Measurements from ENCODE around the gene NEIL1.

NEIL1 gene

GRCh38 chr15:75353604-75354003 is 6.8 kb downstream of the NEIL1 start:
- DNase-seq (ENCODE audit: low read depth): no peak
- H3K4me3 ChIP-seq (ENCODE audit: low read depth, low read length): no peak overlapping the region
- no peak for TF ChIP-seq CTCF (IDR thresholded peaks at IDR 0.05; ENCODE audit: control insufficient read depth, extremely low read depth, insufficient read depth)

- no peak for TF ChIP-seq CTCF (IDR thresholded peaks at IDR 0.05; ENCODE audit: control insufficient read depth, extremely low read depth, insufficient read depth)
- H3K4me3 ChIP-seq (ENCODE audit: low read depth, low read length): no peak overlapping the region
- no peak for DNase-seq (ENCODE audit: low read depth)
Measured at GRCh38 chr15:75354454-75354853, 7.6 kb downstream of the NEIL1 start.

GRCh38 chr15:75355369-75355768 is 8.5 kb downstream of the NEIL1 start:
- no peak overlapping the region for H3K4me3 ChIP-seq (ENCODE audit: low read depth, low read length)
- TF ChIP-seq CTCF (IDR thresholded peaks at IDR 0.05; ENCODE audit: control insufficient read depth, extremely low read depth, insufficient read depth): no peak
- DNase-seq (ENCODE audit: low read depth): no peak

- no peak for TF ChIP-seq CTCF (IDR thresholded peaks at IDR 0.05; ENCODE audit: control insufficient read depth, extremely low read depth, insufficient read depth)
- DNase-seq (ENCODE audit: low read depth): no peak
- H3K4me3 ChIP-seq (ENCODE audit: low read depth, low read length): no peak overlapping the region
Measured at GRCh38 chr15:75356006-75356405, 9.2 kb downstream of the NEIL1 start.

- no peak overlapping the region for H3K4me3 ChIP-seq (ENCODE audit: low read depth, low read length)
- no peak for TF ChIP-seq CTCF (IDR thresholded peaks at IDR 0.05; ENCODE audit: control insufficient read depth, extremely low read depth, insufficient read depth)
- no peak for DNase-seq (ENCODE audit: low read depth)
Measured at GRCh38 chr15:75356517-75356916, 9.7 kb downstream of the NEIL1 start.

GRCh38 chr15:75357976-75358673 is 11.3 kb downstream of the NEIL1 start:
- no peak for TF ChIP-seq CTCF (IDR thresholded peaks at IDR 0.05; ENCODE audit: control insufficient read depth, extremely low read depth, insufficient read depth)
- DNase-seq (ENCODE audit: low read depth): no peak
- no peak overlapping the region for H3K4me3 ChIP-seq (ENCODE audit: low read depth, low read length)

All from LNCaP clone FGC (cell line).